ENCODE measurements around the gene SLC6A19. TPM values are rescaled to one million over a fixed set of nuclear protein-coding genes. Genes with fewer than 3 reads are reported as not detected.
A peak's percentile ranks its signal among the peaks of the same experiment; 100 is the strongest.

SLC6A19 gene
- total RNA-seq, 1 donor from 2014 or later = 0.32 TPM

GRCh38 chr5:1179383-1179715 is 22.0 kb upstream of the SLC6A19 start:
- DNase-seq (ENCODE audit: low spot score) = no peak

- DNase-seq (ENCODE audit: low spot score) = no peak
Observed at GRCh38 chr5:1180096-1180495, 21.3 kb upstream of the SLC6A19 start.

DNA sequence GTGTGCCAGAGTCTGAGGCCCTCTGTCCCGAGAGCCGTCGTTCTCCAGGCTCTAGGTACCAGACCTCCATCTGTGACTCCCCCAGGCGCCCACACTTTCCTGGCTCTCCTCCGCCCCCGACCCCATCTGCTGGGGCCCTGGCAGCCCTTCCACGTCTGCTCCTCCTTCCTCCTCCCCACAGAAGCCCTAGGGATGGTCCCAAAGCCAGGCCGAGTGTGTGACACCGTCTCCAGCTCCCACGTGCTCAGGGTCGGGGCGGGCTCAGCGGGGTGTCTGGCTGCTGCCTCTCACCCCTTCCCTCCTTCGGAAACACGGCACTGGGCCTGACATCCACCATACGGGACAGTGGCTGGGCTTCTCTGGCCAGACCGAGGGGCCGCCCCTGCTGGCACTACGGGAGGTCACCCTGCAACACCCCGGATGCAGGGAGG is 20.5 kb upstream of the SLC6A19 start:
- DNase-seq (ENCODE audit: low spot score) = peak; percentile 88

- DNase-seq (ENCODE audit: low spot score) = peak; percentile 84
Observed at GRCh38 chr5:1181451-1182359, 19.7 kb upstream of the SLC6A19 start.

DNA sequence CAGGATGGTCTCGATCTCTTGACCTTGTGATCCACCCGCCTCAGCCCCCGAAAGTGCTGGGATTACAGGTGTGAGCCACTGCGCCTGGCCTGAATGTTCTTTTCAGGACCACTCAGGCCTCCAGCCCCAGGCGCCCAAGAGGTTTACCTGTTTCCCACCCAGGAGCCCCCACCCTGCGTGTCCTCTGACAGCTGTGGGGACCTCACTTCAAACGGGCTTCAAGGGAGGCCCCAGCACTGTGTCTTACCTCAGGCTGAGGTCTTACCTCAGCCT is 19.1 kb upstream of the SLC6A19 start:
- DNase-seq (ENCODE audit: low spot score) = no peak

DNA sequence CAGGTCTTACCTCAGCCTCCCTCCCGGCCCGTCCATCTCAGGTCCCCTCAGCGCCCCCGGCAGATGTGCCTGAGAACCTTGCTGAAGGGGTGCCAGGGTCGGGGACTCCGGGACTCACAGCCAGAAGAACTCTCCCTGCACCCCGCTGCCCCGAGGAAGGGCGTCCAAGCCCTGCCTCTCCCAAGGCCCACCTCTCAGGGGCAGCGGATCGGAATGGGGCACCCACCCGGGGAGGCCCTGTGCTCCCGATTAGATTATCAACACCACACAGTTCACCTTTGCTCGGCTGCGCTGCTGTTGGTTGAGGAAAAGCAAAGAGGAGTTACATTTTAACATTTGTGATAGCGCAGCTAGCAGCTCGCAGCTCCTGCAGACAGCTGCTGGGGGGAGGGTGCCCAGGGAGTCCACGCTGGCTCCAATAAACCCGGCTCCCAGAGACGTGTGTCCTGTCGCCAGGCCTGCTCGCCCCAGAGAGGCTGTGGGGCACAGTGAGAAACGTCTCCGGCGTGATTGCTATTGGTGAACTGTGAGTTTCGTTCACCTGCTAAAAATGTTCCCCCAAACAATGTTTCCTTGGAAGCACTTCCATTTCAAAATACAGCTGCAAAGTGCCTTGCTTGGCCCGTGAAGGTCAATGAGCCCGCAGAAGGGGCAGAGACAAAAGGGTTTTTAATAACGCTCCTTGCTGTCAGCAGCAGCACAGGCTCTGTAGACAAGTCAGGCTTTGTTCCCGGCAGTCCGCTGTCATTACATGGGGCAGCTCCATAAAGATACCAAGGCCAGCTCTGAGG is 18.6 kb upstream of the SLC6A19 start:
- DNase-seq (ENCODE audit: low spot score) = peak; percentile 85

- DNase-seq (ENCODE audit: low spot score) = peak; percentile 88
Observed at GRCh38 chr5:1183424-1184162, 17.8 kb upstream of the SLC6A19 start.

DNA sequence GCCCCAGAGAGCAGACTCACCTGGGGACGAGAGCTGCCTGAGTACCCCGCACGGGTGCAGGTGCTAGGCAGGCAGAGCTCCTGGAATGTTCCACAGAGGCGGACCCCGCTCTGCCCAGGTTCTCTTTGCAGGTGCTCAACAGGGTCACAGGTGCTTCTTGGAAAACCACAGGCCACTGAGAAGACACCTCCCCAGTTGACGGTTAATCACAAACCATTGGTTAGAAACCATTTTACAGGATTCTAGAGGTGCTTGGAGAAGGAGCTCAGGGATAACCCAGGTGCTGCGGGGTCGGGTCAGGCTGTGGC is 17.3 kb upstream of the SLC6A19 start:
- DNase-seq (ENCODE audit: low spot score) = no peak

GRCh38 chr5:1184481-1184880 is 16.9 kb upstream of the SLC6A19 start:
- DNase-seq (ENCODE audit: low spot score) = peak; percentile 71

DNA sequence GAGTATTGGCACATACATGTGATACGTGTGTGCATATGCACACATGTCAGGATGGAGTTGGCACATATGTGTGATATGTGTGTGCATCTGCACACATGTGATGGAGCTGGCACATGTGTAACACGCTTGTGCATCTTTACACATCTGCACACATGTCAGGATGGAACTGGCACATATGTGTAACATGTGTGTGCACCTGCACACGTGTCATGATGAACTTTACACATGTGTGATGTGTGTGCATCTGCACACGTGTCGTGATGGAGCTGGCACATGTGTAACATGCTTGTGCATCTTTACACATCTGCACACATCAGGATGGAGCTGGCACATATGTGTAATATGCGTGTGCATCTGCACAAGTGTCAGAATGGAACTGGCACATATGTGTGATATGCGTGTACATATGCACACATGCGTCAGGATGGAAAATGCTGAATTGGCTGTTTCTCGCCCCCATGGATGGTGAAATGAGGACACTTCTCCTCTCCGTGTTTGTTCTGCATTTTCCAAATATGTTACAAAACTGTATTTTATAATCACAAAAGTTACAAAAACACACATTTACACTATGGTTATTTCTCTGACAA is 16.3 kb upstream of the SLC6A19 start:
- DNase-seq (ENCODE audit: low spot score) = no peak

DNA sequence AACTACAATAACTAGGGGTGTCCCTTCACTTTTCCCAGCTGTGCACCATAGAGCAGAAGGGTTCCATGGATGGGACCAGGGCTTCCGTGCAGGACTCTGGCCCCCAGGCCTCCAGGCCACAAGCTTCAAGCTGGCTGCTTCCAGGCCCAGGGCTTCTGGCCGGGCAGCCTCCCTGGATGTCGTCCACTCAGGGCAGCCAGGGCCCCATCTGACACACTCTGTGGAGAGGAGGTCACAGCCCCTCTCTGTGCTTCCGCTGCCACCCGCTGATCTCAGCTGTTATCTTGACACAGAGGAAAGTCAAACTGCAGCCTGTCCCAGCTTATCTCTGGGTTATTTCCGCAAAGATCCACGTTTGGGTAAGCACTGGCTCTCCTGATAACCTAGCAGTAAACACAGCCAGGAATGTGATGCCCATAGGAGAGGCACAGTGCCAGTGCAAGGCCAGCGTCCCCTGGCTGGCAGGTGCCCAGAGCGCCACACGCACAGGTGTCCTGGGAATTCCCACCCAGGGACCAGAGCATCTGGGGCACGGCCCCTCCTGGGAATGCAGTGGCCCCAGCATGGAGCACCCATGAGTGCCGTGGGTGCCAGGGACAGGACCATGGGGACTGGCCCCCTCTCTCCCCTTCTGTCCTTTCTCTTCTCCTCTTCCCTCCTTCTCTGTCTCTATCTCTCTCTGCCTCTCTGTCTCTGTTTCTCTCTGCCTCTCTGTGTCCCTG is 15.6 kb upstream of the SLC6A19 start:
- peak; percentile 83 for DNase-seq (ENCODE audit: low spot score)

- DNase-seq (ENCODE audit: low spot score) = peak; percentile 62
Observed at GRCh38 chr5:1186351-1187233, 14.8 kb upstream of the SLC6A19 start.

DNA sequence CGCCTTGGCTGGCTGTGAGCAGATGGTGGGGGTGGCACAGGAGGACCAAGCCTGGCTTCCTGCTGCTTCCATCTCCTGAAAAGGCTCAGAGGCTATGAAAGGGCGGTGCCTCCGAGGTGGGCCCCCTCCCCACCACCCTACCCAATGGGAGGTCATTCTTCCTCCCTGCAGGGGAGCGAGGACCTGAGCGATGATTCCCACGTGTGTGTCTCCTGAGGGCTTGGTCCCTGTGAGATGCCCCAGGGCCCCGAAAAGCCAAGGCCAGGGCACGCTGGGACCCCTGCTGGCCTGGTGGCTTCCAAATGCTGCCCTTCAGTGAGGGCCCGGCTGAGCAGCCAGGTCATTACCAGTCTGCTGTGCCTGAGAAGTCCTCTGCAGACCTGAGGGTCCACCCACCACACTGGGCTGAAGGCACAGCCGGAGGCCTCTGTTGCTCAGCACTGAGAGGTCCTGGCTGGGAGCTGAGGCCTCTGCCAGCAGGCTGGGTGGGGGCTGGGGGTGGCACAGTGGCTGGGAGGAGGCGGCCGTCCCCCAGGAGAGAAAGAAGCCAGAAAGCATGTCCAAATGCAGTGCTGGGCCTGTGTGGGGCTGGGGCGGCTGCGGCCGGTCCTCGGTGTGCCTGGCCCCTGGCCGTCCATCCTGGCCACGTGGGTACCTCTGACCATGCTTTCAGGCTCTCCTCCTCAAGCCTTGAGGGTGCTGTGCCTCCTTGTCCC is 14.0 kb upstream of the SLC6A19 start:
- peak; percentile 82 for DNase-seq (ENCODE audit: low spot score)

DNA sequence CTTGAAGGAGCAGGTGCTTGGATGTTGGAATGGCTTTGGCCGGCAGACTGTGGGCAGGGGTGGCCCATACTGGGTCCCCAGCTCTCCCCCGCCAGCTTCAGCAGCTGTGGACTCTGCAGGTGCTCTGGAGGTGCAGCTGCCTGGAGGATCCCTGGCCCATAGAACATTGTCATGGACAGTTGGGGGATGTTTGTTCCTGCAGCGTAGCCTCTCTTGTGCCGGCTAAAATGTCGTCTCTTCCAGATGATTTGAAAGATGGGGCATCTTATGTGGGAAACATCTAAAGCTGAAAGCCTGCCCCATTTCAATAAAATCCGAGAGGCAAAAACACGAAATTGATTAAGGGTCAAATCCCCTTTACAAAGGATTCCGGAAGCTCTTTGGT is 13.5 kb upstream of the SLC6A19 start:
- no peak for DNase-seq (ENCODE audit: low spot score)

DNA sequence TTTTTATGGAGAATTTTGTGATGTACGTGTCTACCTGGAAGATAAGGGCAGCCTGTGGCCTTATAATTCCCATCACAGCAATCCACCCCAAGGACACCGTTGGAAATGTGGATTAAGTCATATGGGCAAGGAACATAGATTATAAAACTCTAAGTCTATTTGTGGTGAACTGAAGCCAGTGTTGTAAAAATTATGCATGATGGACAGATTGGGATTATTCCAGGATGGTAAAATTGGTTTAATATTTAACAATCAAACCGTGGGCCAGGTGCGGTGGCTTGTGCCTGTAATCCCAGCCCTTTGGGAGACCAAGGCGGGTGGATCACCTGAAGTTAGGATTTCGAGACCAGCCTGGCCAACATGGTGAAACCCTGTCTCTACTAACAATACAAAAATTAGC is 12.9 kb upstream of the SLC6A19 start:
- DNase-seq (ENCODE audit: low spot score) = peak; percentile 41

DNA sequence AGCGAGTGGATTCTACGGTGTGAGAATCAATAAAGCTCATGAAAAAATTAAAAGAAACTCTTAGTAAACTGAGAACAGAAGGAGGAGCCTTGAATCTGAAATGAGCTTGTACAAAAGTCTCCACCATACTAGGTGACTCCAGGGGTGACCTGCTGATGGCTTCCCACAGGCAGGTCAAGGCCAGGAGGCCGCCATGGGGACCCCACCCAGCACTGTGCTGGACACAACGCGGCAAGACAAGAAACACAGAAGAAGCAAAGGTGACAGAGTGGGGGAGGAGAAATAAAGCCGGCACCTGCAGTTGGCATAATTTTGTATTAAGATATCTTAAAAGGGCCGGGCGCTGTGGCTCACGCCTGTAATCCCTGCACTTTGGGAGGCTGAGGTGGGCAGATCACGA is 12.1 kb upstream of the SLC6A19 start:
- peak; percentile 87 for DNase-seq (ENCODE audit: low spot score)

DNA sequence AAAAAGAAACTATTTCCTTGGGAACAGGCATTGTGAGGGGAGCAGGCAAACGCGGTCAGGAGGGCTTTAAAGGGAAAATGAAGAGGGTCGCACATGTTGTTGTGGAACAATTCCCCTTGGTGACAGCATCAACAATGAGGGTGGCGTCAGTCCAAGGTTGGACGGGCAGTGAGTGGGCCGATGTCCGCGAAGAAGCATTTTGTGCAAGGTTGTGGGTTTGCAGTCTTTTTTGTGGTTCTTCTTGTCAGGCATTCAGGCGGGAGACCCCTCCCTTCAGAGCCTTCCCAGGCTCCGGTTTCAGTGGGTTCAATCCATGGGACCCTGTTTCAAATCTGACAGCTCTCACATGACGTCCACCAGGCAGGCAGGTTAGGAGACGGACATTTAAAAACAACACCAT is 11.1 kb upstream of the SLC6A19 start:
- peak; percentile 57 for DNase-seq (ENCODE audit: low spot score)

DNA sequence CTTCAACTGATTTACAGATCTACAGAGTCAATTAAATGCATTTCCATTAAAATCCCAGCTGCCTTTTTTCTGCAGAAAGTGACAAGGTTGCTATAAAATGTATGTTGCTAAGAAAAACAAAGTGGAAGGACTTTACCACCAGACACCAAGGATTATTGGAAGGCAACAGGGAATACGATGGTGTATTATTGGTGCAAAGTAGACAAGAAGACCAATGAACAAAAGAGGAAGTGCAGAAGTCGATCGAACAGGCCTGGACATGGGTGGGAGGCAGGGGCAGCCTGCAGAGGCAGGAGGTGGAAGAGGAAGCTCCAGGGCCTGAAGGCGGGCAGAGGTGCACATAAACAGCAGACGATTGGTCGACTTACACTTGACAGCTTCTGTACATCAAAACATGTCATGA is 10.6 kb upstream of the SLC6A19 start:
- DNase-seq (ENCODE audit: low spot score) = peak; percentile 28

GRCh38 chr5:1192971-1193590 is 8.3 kb upstream of the SLC6A19 start:
- DNase-seq (ENCODE audit: low spot score) = peak; percentile 85

Data from mesenteric fat pad (tissue), 1 donor.